Measurements from ENCODE around the gene TLNRD1. TPM values are rescaled to one million over a fixed set of nuclear protein-coding genes. Genes with fewer than 3 reads are reported as not detected.
A peak's percentile ranks its signal among the peaks of the same experiment; 100 is the strongest.

TLNRD1 gene
- polyA plus RNA-seq, 1 donor (not counting 4 experiments of a cell fraction or from before 2014, with no cell fraction given), result 3.1 TPM

DNA sequence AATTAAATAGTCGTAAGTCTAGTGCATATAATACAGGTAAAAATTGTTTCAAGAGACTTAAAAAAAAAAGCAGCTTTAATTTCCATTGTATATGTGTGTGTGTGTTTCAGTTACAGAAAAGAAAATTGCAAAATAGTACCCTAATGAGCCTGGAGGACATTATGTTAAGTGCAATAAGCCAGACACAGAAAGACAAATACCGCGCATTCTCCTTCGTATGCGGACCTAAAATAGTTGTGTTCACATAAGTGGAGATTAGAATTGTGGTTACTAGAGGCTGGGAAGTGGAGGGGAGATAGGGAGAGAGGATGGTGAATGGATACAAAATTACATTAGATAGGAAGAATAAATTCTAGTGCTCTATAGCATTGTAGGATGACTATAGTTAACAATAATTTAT lies 14.7 kb upstream of the TLNRD1 start:
- peaks cover 1 to 11% of the 10 kb centered on the region in 2 experiments for H3K36me3 ChIP-seq (ENCODE audit: control insufficient read depth in 2 of 2, extremely low read depth in 1 of 2, insufficient read depth in 2 of 2, low read length in 2 of 2)
- dilution Hi-C loops (cut with MboI; ENCODE audit: extremely low pct_ligation_motif_present, low sequenced_read_pairs), result no loop called here
- H3K27me3 ChIP-seq (ENCODE audit: control insufficient read depth, extremely low read depth, insufficient read depth, low read length), result no peaks in the 10 kb centered on the region
- no peak overlapping the region for H3K4me3 ChIP-seq (ENCODE audit: control insufficient read depth in 2 of 3, extremely low read depth in 1 of 3, insufficient read depth in 2 of 3, low read depth in 1 of 3, low read length in 3 of 3)
- H3K4me1 ChIP-seq (ENCODE audit: control insufficient read depth, extremely low read depth, insufficient read depth, low read length), result peaks cover 35% of the 10 kb centered on the region
- peaks cover 74% of the 10 kb centered on the region for H3K79me2 ChIP-seq (ENCODE audit: control insufficient read depth, insufficient read depth, low read length)
- FAIRE-seq, result no peak
- peaks cover 4% of the 10 kb centered on the region for H3K9me1 ChIP-seq (ENCODE audit: control insufficient read depth, extremely low read depth, insufficient read depth, low read length)
- H3K4me2 ChIP-seq (ENCODE audit: control insufficient read depth, extremely low read depth, insufficient read depth, low read depth, low read length), result no peak overlapping the region
- H2AFZ ChIP-seq (ENCODE audit: control insufficient read depth, low read length), result no peak overlapping the region
- no peak overlapping the region for H3K27ac ChIP-seq (ENCODE audit: control insufficient read depth, insufficient read depth, low read length)
- no peak for TF ChIP-seq EZH2 (IDR thresholded peaks at IDR 0.05; ENCODE audit: low read length)
- TF ChIP-seq, protein P1, sequence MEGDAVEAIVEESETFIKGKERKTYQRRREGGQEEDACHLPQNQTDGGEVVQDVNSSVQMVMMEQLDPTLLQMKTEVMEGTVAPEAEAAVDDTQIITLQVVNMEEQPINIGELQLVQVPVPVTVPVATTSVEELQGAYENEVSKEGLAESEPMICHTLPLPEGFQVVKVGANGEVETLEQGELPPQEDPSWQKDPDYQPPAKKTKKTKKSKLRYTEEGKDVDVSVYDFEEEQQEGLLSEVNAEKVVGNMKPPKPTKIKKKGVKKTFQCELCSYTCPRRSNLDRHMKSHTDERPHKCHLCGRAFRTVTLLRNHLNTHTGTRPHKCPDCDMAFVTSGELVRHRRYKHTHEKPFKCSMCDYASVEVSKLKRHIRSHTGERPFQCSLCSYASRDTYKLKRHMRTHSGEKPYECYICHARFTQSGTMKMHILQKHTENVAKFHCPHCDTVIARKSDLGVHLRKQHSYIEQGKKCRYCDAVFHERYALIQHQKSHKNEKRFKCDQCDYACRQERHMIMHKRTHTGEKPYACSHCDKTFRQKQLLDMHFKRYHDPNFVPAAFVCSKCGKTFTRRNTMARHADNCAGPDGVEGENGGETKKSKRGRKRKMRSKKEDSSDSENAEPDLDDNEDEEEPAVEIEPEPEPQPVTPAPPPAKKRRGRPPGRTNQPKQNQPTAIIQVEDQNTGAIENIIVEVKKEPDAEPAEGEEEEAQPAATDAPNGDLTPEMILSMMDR (optimal IDR thresholded peaks at IDR 0.05 in 1 of 3, IDR thresholded peaks at IDR 0.05 in 1 of 3, conservative IDR thresholded peaks at IDR 0.05 in 1 of 3; ENCODE audit: extremely low read depth in 1 of 3, insufficient read depth in 2 of 3, low read length in 3 of 3), result no peak
- no peak for DNase-seq (ENCODE audit: low read depth, low spot score)
- H3K9me3 ChIP-seq (ENCODE audit: control insufficient read depth, low read depth, low read length), result no peaks in the 10 kb centered on the region
- H3K9ac ChIP-seq (ENCODE audit: control insufficient read depth, extremely low read depth, insufficient read depth, low read length), result no peak overlapping the region
- H4K20me1 ChIP-seq (ENCODE audit: control insufficient read depth, extremely low read depth, insufficient read depth, low read length), result peaks cover 6% of the 10 kb centered on the region

DNA sequence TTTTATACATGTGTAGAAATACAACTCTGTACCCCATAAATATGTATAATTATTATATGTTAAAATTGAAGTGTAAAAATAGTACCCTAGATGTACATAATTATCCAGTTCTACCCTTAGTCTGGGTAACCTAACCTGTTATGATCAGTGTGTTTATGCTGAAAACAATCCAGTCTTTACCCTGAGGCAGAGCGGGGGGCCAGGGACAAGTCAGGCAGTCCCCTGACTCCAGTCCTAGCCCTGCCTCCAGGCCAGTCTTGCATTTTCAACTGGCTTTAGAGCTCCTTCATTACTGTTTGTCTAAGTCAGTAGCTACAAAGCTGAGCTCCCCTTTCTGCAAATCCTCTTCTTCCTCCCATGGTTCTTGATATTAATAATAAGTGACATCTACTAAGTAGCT lies 14.2 kb upstream of the TLNRD1 start:
- Histone ChIP-seq H4K20me1 (ENCODE audit: control insufficient read depth, extremely low read depth, insufficient read depth, low read length) (peaks cover 6% of the 10 kb centered on the region), H2AFZ (ENCODE audit: control insufficient read depth, low read length) (no peak overlapping the region), H3K4me2 (ENCODE audit: control insufficient read depth, extremely low read depth, insufficient read depth, low read depth, low read length) (peak overlapping the region; percentile 47), H3K27ac (ENCODE audit: control insufficient read depth, insufficient read depth, low read length) (no peak overlapping the region), H3K9ac (ENCODE audit: control insufficient read depth, extremely low read depth, insufficient read depth, low read length) (no peak overlapping the region), H3K9me1 (ENCODE audit: control insufficient read depth, extremely low read depth, insufficient read depth, low read length) (peaks cover 4% of the 10 kb centered on the region), H3K9me3 (ENCODE audit: control insufficient read depth, low read depth, low read length) (no peaks in the 10 kb centered on the region), H3K79me2 (ENCODE audit: control insufficient read depth, insufficient read depth, low read length) (peaks cover 74% of the 10 kb centered on the region), H3K27me3 (ENCODE audit: control insufficient read depth, extremely low read depth, insufficient read depth, low read length) (no peaks in the 10 kb centered on the region), H3K4me3 (ENCODE audit: control insufficient read depth in 2 of 3, extremely low read depth in 1 of 3, insufficient read depth in 2 of 3, low read depth in 1 of 3, low read length in 3 of 3) (no peak overlapping the region), H3K36me3 (ENCODE audit: control insufficient read depth in 2 of 2, extremely low read depth in 1 of 2, insufficient read depth in 2 of 2, low read length in 2 of 2) (peaks cover 1 to 11% of the 10 kb centered on the region in 2 experiments), H3K4me1 (ENCODE audit: control insufficient read depth, extremely low read depth, insufficient read depth, low read length) (peaks cover 40% of the 10 kb centered on the region)
- dilution Hi-C loops (cut with MboI; ENCODE audit: extremely low pct_ligation_motif_present, low sequenced_read_pairs), result no loop called here
- no peak for FAIRE-seq
- TF ChIP-seq, protein P1 (optimal IDR thresholded peaks at IDR 0.05 in 1 of 3, IDR thresholded peaks at IDR 0.05 in 1 of 3, conservative IDR thresholded peaks at IDR 0.05 in 1 of 3; ENCODE audit: extremely low read depth in 1 of 3, insufficient read depth in 2 of 3, low read length in 3 of 3), result no peak
- TF ChIP-seq EZH2 (IDR thresholded peaks at IDR 0.05; ENCODE audit: low read length), result no peak
- no peak for DNase-seq (ENCODE audit: low read depth, low spot score)

Measured in keratinocyte (primary cell).